CD4-positive, alpha-beta T cell (primary cell): ENCODE measurements around the gene ZBTB20. TPM values are rescaled to one million over a fixed set of nuclear protein-coding genes. Genes with fewer than 3 reads are reported as not detected.

Source experiments
- ATAC-seq: fragments of 200-7000 bp; cut with Tn5 transposase; one replicate; pipeline ENCODE4 v1.10.0; 2022; ENCODE audit warnings: mild to moderate bottlenecking; ENCODE audit not compliant: poor library complexity
- CTCF ChIA-PET: fragments of 350-600 bp; sonication (Branson Sonifier 250); formaldehyde crosslinking; loops from one replicate; lab custom pipeline; 2021; ENCODE audit warnings: antibody characterized with exemption, inconsistent platforms; lab: Charles Lee
- POLR2A ChIA-PET: fragments of 350-600 bp; sonication (Branson Sonifier 250); formaldehyde crosslinking; loops from one replicate; lab custom pipeline; 2021; ENCODE audit warnings: antibody characterized with exemption, inconsistent platforms; lab: Charles Lee
- DNase-seq, 14 experiments: peaks; one replicate each; pipeline ENCODE4 v3.0.0-alpha.2; 2013 to 2020; ENCODE audit warnings: mixed read lengths in 2 of 14
- H3K27ac ChIP-seq, 2 donors: one replicate each; pipeline versions ENCODE4 v1.5.1 to v1.7.0; 2013; ENCODE audit warnings: low read length in 2 of 2, low read depth in 1 of 2, mild to moderate bottlenecking in 1 of 2
- H3K27me3 ChIP-seq, 2 experiments: 1 replicate in 1 of 2; 2 replicates in 1 of 2; pipeline versions ENCODE4 v1.6.1 to v1.7.0; 2013; ENCODE audit warnings: low read length in 2 of 2, control low read depth in 1 of 2, mild to moderate bottlenecking in 1 of 2, moderate library complexity in 1 of 2; ENCODE audit not compliant: insufficient read depth in 2 of 2, control insufficient read depth in 1 of 2
- H3K36me3 ChIP-seq: one replicate; pipeline ENCODE4 v1.6.1; 2013; ENCODE audit warnings: low read length, control low read depth; ENCODE audit not compliant: insufficient read depth
- H3K4me1 ChIP-seq: one replicate; pipeline ENCODE4 v1.6.1; 2013; ENCODE audit warnings: low read length, control low read depth; ENCODE audit not compliant: insufficient read depth
- H3K4me3 ChIP-seq: one replicate; pipeline ENCODE4 v1.5.1; 2013; ENCODE audit warnings: mild to moderate bottlenecking, low read length, moderate library complexity
- H3K9me3 ChIP-seq, 2 experiments: 1 replicate in 1 of 2; 2 replicates in 1 of 2; pipeline versions ENCODE4 v1.6.1 to v1.7.0; 2013; ENCODE audit warnings: low read length in 2 of 2, mild to moderate bottlenecking in 2 of 2, control low read depth in 1 of 2, moderate library complexity in 1 of 2; ENCODE audit not compliant: control insufficient read depth in 1 of 2, insufficient read depth in 1 of 2
- H3K27ac Mint-ChIP-seq: one replicate; pipeline ENCODE4 v1.8.0; 2020; ENCODE audit warnings: mixed read lengths
- H3K27me3 Mint-ChIP-seq: one replicate; pipeline ENCODE4 v1.8.0; 2021; ENCODE audit warnings: mixed read lengths
- H3K36me3 Mint-ChIP-seq: one replicate; pipeline ENCODE4 v1.8.0; 2021; ENCODE audit warnings: low read depth, mixed read lengths
- H3K4me1 Mint-ChIP-seq: one replicate; pipeline ENCODE4 v1.8.0; 2021; ENCODE audit warnings: low read depth, mixed read lengths
- H3K4me3 Mint-ChIP-seq: one replicate; pipeline ENCODE4 v1.8.0; 2020; ENCODE audit warnings: mild to moderate bottlenecking, mixed read lengths
- H3K9me3 Mint-ChIP-seq: one replicate; pipeline ENCODE4 v1.8.0; 2020; ENCODE audit warnings: mixed read lengths
- CTCF ChIP-seq: fragments of 200-600 bp; IDR thresholded peaks from one replicate; pipeline ENCODE4 v1.8.0; 2022; ENCODE audit warnings: antibody characterized with exemption, mild to moderate bottlenecking
- intact Hi-C, 2 experiments: fragments of 100-400 bp; cut with DNase I in 1 of 2; cut with micrococcal nuclease in 1 of 2; formaldehyde crosslinking; loops; one replicate each; pipeline versions ENCODE4 v1.15.1 to v1.9.0; 2023 to 2025; cut with DNase I, micrococcal nuclease
- total RNA-seq, 174 experiments: library from RNA in 2 of 174; stranded (reverse) in 2 of 174; gene quantifications; one replicate each; pipeline ENCODE4 v1.2.3 and lab custom pipeline; 2021 to 2026

ZBTB20 gene
- total RNA-seq, 2 experiments from 2014 or later = 41.6 to 47.4 TPM

GRCh38 chr3:114375608-114376421 lies 771.3 kb downstream of the ZBTB20 start:
- Histone ChIP-seq H3K27me3 (no peaks in the 10 kb centered on the region), H3K4me3 (no peak overlapping the region), H3K4me1 (no peaks in the 10 kb centered on the region), H3K27ac (no peak overlapping the region), H3K36me3 (peaks cover 36% of the 10 kb centered on the region), H3K9me3 (no peaks in the 10 kb centered on the region)
- no peaks in the 10 kb centered on the region for H3K27me3 Mint-ChIP-seq
- no peak overlapping the region for H3K4me3 Mint-ChIP-seq
- DNase-seq = no peak
- POLR2A ChIA-PET = no interaction called here
- CTCF ChIA-PET = no interaction called here
- intact Hi-C loops = no loop called here
- H3K36me3 Mint-ChIP-seq = peaks cover 47% of the 10 kb centered on the region
- H3K4me1 Mint-ChIP-seq = no peaks in the 10 kb centered on the region
- TF ChIP-seq CTCF = no peak
- H3K27ac Mint-ChIP-seq = no peak overlapping the region
- ATAC-seq = no peak
- no peaks in the 10 kb centered on the region for H3K9me3 Mint-ChIP-seq

- ATAC-seq = no peak
- TF ChIP-seq CTCF = no peak
- Mint-ChIP-seq H3K27ac (no peak overlapping the region), H3K27me3 (no peaks in the 10 kb centered on the region), H3K4me1 (no peaks in the 10 kb centered on the region), H3K9me3 (no peaks in the 10 kb centered on the region), H3K36me3 (peaks cover 35% of the 10 kb centered on the region), H3K4me3 (no peak overlapping the region)
- ChIA-PET CTCF (no interaction called here), POLR2A (no interaction called here)
- no peaks in the 10 kb centered on the region for H3K27me3 ChIP-seq
- DNase-seq = no peak
- H3K4me1 ChIP-seq = no peaks in the 10 kb centered on the region
- no peaks in the 10 kb centered on the region for H3K9me3 ChIP-seq
- H3K36me3 ChIP-seq = peaks cover 23% of the 10 kb centered on the region
- H3K4me3 ChIP-seq = no peak overlapping the region
- no peak overlapping the region for H3K27ac ChIP-seq
- intact Hi-C loops = no loop called here
Observed at GRCh38 chr3:114374433-114374990, 772.6 kb downstream of the ZBTB20 start.

- POLR2A ChIA-PET = no interaction called here
- Histone ChIP-seq H3K4me1 (no peaks in the 10 kb centered on the region), H3K36me3 (no peaks in the 10 kb centered on the region), H3K27ac (no peak overlapping the region), H3K4me3 (no peak overlapping the region), H3K9me3 (no peaks in the 10 kb centered on the region), H3K27me3 (no peaks in the 10 kb centered on the region)
- no peaks in the 10 kb centered on the region for H3K27me3 Mint-ChIP-seq
- ATAC-seq = no peak
- no peaks in the 10 kb centered on the region for H3K4me1 Mint-ChIP-seq
- intact Hi-C loops = no loop called here
- no peak for TF ChIP-seq CTCF
- H3K36me3 Mint-ChIP-seq = no peaks in the 10 kb centered on the region
- CTCF ChIA-PET = no interaction called here
- DNase-seq = peak in 1 of 14 experiments; percentile 15
- H3K27ac Mint-ChIP-seq = no peak overlapping the region
- no peaks in the 10 kb centered on the region for H3K9me3 Mint-ChIP-seq
- no peak overlapping the region for H3K4me3 Mint-ChIP-seq
Observed at GRCh38 chr3:114370537-114371174, 776.4 kb downstream of the ZBTB20 start.
